Testis (tissue), 3 donors: ENCODE data around the gene KIF26B. TPM values are rescaled to one million over a fixed set of nuclear protein-coding genes. Genes with fewer than 3 reads are reported as not detected.

Experiments
- DNase-seq: peaks from one replicate; pipeline ENCODE4 v3.0.0-alpha.2; 2019
- H3K27ac ChIP-seq, 2 donors: fragments of 200-600 bp; sonication (generic); one replicate each; pipeline ENCODE4 v1.5.1; 2019
- H3K27me3 ChIP-seq: fragments of 200-600 bp; sonication (generic); one replicate; pipeline ENCODE4 v1.5.1; 2019
- H3K36me3 ChIP-seq: fragments of 200-600 bp; sonication (generic); one replicate; pipeline ENCODE4 v1.5.1; 2017; ENCODE audit warnings: low read depth; ENCODE audit errors: missing control alignments
- H3K4me1 ChIP-seq: fragments of 200-600 bp; sonication (generic); one replicate; pipeline ENCODE4 v1.5.1; 2019
- H3K4me3 ChIP-seq, 2 donors: fragments of 200-600 bp; sonication (generic); one replicate each; pipeline ENCODE4 v1.5.1; 2017 to 2019
- H3K9me3 ChIP-seq: fragments of 200-600 bp; sonication (generic); one replicate; pipeline ENCODE4 v1.5.1; 2017
- CTCF ChIP-seq, 3 experiments: fragments of 450-650 bp in 2 of 3; fragments of 200-600 bp in 1 of 3; sonication (generic) in 1 of 3; IDR thresholded peaks; one replicate each; pipeline ENCODE4 v1.5.1; 2016 to 2019; ENCODE audit warnings: antibody characterized with exemption in 3 of 3, mild to moderate bottlenecking in 2 of 3, moderate library complexity in 1 of 3
- POLR2A ChIP-seq: fragments of 450-650 bp; IDR thresholded peaks from one replicate; pipeline ENCODE4 v1.6.1; 2017; ENCODE audit warnings: antibody characterized with exemption, mild to moderate bottlenecking, moderate library complexity
- WGBS, 2 donors: methylation state at CpG; one replicate each; pipeline ENCODE4 v1.1.5; 2018; 5-methylcytosine and 5-hydroxymethylcytosine counted together
- intact Hi-C: fragments of 100-400 bp; cut with DNase I; formaldehyde crosslinking; loops from one replicate; pipeline ENCODE4 v1.15.1; 2023; ENCODE audit warnings: low total_unique reads
- polyA plus RNA-seq: library from polyadenylated mRNA; stranded (reverse); fragments of 350-450 nt; fragmentation: Illumina TruSeq; extraction: RNeasy Lipid Tissue Mini Kit (QIAGEN cat#74804); gene quantifications from one replicate; pipeline ENCODE4 v1.2.3, GENCODE V29; 2014; ENCODE audit warnings: low read depth, low replicate concordance; ENCODE audit not compliant: insufficient read depth
- small RNA-seq, 2 donors: library from RNA; depleted of rRNA; stranded (forward); fragments of <200 nt; gene quantifications; one replicate each; pipeline ENCODE3, GENCODE V24; 2016
- total RNA-seq, 2 donors: library from RNA; depleted of rRNA; stranded (reverse); fragments of >200 nt; gene quantifications; one replicate each; pipeline ENCODE4 v1.2.3, GENCODE V29; 2016

The KIF26B gene
- total and polyA plus RNA-seq, 3 donors from 2014 or later, result 3.0 to 4.8 (median 3.1) TPM

DNA sequence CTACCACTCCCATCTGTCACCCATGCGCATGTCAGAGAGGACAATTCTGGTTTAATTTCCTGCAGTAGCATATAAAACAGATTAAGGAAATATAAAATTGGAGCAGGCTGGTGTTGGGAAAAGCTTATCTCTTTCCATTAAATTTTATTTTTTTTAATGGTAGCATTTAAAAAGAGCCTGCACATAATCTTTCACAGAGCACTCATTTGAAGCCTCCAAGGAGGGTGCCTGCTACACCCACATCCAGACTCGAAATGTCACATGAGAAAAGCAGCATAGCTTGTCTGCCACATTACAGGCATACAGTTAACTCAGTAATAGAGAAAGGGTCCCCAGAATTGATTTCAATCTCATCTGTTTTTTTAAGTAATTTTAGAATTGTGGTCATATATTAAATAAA is 599.0 kb downstream of the KIF26B start:
- WGBS, 2 donors, result 100% methylated on average over 2 of the region's 2 CpGs
- H3K27ac ChIP-seq, result no peak overlapping the region
- no peaks in the 10 kb centered on the region for H3K36me3 ChIP-seq
- intact Hi-C loops, result no loop called here
- no peaks in the 10 kb centered on the region for H3K4me1 ChIP-seq
- no peak for DNase-seq
- H3K9me3 ChIP-seq, result no peaks in the 10 kb centered on the region
- H3K27me3 ChIP-seq, result no peaks in the 10 kb centered on the region
- TF ChIP-seq CTCF (IDR thresholded peaks at IDR 0.05), result no peak
- no peak for TF ChIP-seq POLR2A
- no peak overlapping the region for H3K4me3 ChIP-seq

GRCh38 chr1:245754463-245754961 is 599.7 kb downstream of the KIF26B start:
- DNase-seq, result no peak
- intact Hi-C loops, result no loop called here
- no peaks in the 10 kb centered on the region for H3K9me3 ChIP-seq
- H3K36me3 ChIP-seq, result no peaks in the 10 kb centered on the region
- H3K27ac ChIP-seq, result no peak overlapping the region
- H3K27me3 ChIP-seq, result no peaks in the 10 kb centered on the region
- TF ChIP-seq POLR2A (no peak), CTCF (IDR thresholded peaks at IDR 0.05) (no peak)
- 91 to 93% methylated on average over 3 of the region's 3 CpGs for WGBS, 2 donors
- no peaks in the 10 kb centered on the region for H3K4me1 ChIP-seq
- no peak overlapping the region for H3K4me3 ChIP-seq

Small RNA genes lying within 50 kb of the gene (small RNA-seq; reads per million reads assigned to genes)
- 0 reads per million in 2 donors for gene DNAJC19P8
- gene RNU1-132P, result 0 reads per million in 2 donors
